Stimulated activated CD8-positive, alpha-beta memory T cell treated with anti-CD3 and anti-CD28 coated beads, Interleukin-15, amount 100 ng/mL, for 24 hours (primary cell): ENCODE data around the gene SMYD3.

ENCODE experiments used
- DNase-seq: peaks from one replicate; pipeline ENCODE4 v3.0.0-alpha.2; 2020; ENCODE audit warnings: low read depth

The SMYD3 gene

DNA sequence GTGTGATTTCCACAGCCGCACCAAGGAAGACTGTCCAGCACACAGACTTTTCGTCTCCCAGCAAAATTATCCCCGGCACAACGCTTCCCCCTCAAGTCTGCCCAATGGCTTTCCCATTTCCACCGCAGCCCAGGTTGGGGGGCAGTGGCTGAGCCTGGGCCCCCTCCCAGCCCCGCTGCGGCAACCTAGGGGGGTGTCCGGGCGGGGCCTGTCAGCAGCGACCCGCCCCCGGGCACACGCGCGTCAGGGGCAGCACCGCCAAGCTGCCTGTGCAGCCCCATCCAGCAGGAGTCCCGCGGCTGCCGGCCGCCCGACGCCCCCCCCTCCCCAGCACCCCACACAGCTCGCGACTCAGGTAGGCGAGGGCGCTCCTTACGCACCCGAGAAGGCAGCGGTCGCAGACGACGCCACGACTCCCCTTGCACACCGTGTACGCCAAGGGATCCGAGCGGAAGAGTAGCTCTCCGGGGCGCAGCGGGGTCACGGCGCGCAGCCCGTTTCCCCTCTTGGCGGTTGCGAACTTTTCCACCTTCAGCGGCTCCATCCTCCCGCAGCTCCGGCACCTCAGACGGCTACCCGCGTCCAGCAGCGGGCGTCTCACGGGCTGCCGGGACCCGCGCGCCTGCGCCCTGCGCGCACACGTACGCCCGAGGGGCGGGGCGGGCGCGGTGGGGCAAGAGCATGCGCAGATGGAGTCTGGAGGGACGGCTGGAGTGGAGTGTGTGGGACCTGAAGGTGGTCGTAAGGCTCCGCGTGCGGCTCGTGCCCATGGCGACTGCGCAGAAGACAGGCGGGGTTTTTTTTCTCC, at the start of gene SMYD3:
Gene SMYD3, minus strand, starts transcription at position 606 of the 808 bp plus-strand sequence.
- DNase-seq, result peak; percentile 41

DNA sequence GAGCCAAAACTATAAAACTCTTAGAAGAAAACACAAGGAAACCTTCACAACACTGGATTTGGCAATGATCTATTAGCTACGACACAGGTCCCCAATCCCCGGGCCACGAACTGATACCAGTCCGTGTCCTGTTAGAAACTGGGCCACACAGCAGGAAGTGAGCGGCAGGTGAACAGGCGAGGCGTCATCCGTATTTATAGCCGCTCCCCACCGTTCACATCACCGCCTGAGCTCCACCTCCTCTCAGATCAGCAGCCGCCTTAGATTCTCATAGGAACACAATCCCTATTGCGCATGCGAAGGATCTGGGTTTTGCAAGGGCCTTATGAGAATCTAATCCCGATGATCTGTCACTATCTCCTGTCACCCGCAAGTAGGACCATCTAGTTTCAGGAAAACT, 47.1 kb upstream of the SMYD3 start:
- DNase-seq, result no peak

DNA sequence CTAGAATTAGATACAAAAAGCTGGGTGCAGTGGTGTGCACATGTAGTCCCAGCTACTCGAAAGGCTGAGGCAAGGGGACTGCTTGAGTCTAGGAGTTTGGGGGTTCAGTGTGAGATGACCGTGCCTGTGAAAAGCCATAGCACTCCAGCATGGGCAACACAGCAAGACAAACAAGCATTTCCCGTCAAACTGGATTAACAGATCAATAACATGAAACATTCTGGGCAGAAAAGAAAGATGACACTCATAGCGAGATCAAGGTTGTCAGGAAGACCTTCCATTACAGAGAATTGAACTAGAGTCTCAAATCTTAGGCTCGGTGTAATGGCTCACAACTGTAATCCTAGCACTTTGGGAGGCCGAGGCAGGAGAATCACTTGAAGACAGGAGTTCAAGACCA, 45.0 kb upstream of the SMYD3 start:
- no peak for DNase-seq

GRCh38 chr1:246550402-246550801, 43.3 kb upstream of the SMYD3 start:
- DNase-seq, result no peak

DNA sequence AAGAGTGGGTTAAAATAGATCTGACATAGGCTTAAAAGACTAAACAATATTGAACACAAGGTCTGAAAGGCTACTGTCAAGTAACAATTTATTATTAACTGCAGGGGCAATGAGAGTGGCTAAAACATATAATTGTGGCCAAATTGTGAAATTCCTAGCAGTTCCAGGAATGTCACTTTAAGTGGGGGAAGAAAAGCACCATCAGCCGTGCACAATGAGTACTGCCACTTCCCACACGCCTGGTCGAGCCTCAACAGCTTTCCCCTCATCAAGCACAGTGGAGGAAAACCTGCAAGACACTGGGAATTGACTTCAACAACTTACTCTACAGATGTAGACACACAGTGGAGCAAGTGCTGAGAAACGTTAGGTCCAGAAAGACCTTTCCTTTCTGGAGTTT, 42.6 kb upstream of the SMYD3 start:
- no peak for DNase-seq

DNA sequence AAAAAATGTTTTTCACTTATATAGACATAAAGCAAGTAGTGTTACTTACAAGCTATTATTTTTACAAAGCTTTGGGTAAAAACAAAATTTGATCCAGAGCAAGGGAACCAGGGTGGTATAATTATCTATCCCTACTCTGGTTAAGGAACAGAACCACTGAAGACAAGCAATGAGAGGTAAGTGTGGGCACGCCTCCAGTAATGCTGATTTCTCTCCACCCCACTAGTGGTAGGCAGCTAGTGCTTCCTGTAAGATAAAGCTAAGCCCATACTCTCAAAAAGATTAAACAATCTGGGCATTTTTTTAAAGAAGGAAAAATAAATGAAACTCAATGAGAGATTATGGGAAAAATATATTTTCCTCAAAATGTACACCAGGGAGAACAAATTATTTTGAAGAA, 36.9 kb upstream of the SMYD3 start:
- no peak for DNase-seq

GRCh38 chr1:246540738-246541491, 33.8 kb upstream of the SMYD3 start:
- no peak for DNase-seq

DNA sequence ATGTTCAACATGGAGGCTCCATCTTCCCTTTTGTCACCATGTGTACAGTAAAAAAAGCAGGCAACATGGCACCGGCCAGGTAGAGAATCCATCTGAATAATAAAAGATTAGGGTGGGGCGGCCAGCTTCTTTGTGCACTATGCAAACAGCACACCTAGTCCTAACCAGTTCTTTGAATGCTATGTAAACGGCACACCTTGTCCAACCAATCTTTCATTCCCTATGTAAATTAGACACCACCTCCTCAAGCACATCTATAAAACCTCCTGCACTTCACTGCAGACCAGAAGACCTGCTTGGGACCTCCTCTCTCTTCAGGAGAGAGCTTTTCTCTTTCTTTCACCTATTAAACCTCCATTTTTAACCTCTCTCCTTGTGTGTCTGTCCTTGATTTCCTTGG, 30.8 kb upstream of the SMYD3 start:
- no peak for DNase-seq

- no peak for DNase-seq
Measured at GRCh38 chr1:246537441-246537840, 30.4 kb upstream of the SMYD3 start.

GRCh38 chr1:246534114-246534513, 27.0 kb upstream of the SMYD3 start:
- no peak for DNase-seq

- DNase-seq, result no peak
Measured at GRCh38 chr1:246533371-246533905, 26.4 kb upstream of the SMYD3 start.

DNA sequence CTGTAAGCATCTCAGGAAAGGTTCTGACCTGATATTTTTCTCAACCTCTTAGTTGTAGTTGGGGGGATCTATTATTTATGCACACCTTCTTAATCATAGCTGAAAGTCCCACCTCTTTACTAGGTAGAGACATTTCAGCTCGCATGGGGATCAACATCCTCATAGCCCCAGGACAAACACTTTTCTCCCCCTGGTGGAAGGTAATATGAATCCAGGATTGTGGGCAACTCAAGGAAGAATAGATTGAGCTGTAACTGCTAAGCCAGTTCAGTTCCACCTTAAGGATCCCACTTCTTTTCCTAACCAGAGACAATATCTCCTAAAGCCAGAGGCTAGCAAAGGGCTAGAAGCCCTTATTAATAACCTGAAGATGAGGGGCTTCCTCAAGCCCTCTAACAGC, 25.4 kb upstream of the SMYD3 start:
- no peak for DNase-seq

GRCh38 chr1:246530482-246530881, 23.4 kb upstream of the SMYD3 start:
- no peak for DNase-seq

DNA sequence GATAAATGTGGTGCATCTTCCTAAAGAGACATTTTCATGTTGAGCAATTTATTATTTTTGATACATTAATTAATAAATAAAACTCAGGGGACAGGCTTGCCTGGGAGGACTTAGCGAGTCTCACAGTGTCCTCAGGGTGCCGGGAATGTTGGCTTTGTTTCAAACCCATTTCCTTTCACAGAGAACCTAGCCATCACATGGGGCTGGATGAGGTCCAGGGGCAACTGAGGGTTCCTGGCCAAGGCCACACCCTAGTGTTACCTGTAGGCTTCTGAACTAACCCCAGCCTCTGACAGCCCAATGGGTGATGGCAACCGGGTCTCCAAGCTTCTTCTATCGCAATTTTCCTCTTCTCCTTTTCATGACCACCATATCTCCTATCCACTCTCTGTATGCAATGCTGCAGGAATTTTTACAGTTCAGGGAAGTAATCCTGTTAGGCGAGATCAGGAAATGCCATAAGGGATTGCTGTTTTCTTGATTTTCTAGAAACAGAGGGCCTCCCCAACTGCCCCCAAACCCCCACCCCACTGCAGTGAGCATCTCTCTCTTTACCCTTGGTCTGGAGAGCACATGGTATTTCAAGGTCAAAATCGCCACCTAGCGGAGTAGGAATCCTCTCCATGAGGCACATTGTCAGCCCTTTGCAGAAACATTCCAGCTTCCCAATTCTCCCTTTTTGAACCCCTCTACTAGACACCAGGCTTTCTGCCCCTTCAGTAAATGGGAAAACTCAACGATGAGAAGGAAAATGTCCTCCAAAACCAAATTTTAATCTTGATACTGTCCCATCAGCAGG, 22.1 kb upstream of the SMYD3 start:
- no peak for DNase-seq

- no peak for DNase-seq
Measured at GRCh38 chr1:246527402-246528088, 20.5 kb upstream of the SMYD3 start.

- DNase-seq, result no peak
Measured at GRCh38 chr1:246526915-246527314, 19.8 kb upstream of the SMYD3 start.

- no peak for DNase-seq
Measured at GRCh38 chr1:246526380-246526779, 19.3 kb upstream of the SMYD3 start.

DNA sequence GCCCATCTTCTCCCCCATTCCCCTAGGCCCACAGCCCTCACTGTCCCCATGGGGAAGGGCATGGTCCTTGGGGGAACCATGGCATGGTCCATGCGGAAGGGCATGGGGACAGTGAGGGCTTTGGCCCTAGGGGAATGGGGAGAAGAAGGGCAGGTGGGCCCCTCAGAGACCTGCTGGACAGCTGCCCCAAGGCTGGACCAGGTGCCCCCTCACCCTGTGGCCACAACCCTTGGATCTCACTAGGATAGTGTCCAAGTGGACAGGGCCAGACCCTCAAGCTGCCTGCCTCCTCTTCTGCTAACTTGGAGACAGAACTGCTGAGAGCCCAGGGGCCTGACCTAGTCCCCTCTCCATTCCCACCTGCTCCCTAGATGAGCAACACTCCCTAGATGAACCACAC, 12.4 kb upstream of the SMYD3 start:
- DNase-seq, result no peak

DNA sequence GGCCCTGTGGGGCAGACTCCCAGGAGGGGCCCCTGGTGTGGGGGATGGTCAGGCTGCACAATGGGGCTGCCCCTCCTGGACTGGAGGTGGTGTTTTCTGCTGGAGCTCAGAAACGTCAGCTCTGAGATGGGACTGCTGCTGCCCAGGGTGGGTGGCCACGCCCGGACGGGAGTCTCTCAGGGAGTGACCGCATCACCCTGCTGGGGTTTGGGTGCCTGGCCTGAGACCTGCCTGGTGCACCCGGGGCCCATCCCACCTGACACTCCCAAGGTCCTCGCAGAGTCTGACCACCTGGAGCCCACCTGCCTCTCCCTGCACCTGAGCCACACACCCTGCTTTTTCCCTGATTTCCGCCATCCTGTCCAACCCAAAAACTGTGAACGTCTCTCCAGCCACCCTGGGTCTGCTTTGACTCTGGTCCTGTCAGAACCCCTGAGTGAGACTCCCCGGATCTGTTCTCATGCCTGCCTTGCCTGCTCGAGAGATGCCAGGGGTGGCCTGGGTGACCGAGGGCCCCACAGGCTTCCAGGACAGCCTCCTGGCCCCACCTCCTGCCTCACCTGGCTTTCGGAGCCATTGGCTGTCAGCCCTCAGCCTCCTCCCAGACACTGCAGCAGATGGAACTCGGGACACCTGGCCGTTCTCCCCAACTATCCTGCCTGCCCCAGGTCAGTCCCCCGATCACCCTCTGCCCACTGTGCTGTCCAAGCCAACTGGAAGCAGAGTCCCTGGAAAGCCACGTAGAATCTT, 11.6 kb upstream of the SMYD3 start:
- no peak for DNase-seq

DNA sequence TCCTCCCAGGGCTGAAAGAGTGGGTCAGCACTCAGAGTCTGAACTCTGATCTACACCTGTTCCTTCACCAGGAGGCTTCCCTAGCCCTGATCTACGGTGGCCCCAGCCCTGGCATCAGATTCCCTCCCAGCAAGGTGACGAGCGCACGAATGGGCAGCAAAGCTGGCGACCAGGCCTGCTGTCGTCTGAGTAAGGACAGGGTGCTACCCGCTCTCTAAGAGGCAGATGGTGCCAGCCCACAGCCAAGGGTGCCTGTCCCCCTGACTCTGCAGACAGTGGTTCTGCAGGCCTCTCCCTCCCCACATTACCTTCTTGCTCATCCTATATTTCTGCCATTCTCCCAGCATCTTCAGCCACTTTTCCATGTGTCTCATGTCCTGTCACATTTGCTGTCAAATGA, 10.3 kb upstream of the SMYD3 start:
- DNase-seq, result no peak

GRCh38 chr1:246516126-246516525, 9.0 kb upstream of the SMYD3 start:
- no peak for DNase-seq
